Left hindlimb (tissue), 1 donor: Measurements from ENCODE around the gene SCN3B.

Experiments used
- DNase-seq: peaks from one replicate; pipeline ENCODE4 v3.0.0-alpha.2; 2018

SCN3B gene

GRCh38 chr11:123653827-123654565 is 428 bp downstream of the SCN3B start:
- peak; percentile 72 for DNase-seq

DNA sequence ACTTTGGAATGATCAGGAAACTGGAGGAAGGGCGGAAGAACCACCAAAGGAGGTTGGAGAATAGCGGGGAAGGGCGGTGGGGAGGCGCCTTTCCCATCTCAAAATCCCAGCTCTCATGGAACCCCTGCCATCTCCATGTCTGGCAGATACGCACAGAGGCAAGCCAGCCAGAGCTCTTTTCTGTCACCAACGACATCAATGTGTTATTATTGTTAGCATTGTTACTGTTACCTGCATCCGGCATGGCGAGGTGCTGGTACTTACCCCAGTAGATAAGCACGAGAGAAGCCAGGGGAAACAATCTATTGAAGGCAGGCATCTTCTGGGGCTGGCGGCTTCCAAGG is 969 bp downstream of the SCN3B start:
- no peak for DNase-seq

GRCh38 chr11:123652599-123652998 is 1.8 kb downstream of the SCN3B start:
- no peak for DNase-seq

DNA sequence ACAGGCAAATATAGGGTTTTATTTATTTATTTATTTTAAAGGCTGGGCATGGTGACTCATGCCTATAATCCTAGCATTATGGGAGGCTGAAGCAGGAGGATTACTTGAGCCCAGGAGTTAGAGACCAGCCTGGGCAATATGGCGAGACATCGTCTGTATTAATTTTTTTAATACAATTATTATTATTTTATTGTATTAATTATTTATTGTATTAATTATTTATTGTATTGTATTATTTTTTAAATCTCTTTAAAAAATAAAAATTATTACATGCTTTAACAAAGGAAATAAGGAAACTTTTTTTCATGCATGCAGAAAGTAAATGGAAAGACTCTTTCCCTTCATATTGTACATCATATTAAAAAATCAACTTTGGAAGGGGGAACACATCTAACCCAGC is 3.5 kb downstream of the SCN3B start:
- DNase-seq = no peak

DNA sequence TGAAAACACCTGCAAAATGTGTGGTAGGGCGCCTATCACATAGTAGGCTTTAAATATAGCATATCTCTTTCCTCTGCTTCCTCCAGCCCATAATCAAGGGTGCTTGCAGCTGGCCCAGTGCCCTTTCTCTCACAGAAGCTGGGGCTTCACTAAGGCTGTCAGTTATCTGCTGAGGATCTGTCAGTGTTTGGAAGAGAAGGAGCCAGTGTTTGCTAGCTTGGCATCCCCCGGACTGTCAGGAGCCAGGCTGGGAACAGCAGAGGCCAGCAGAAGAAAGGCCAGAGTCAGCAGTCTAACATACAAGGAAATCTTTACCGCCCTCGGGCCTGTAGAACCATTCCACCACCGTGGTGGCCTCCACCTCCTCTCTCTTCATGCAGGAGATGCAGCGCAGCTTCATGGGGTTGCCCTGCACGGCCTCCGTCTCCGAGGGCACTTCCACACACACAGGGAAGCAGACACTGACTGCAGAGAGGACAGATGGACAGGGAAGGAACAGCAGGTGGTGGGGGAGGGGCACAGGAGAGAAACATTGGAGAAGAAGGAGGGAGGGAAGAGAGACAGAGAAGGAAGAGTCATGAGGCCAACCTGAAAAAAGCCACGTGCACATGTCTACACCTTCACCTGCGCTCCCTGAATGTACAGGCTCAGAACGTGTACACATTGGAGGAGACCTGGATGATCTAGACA is 9.0 kb downstream of the SCN3B start:
- DNase-seq = no peak

GRCh38 chr11:123642435-123642834 is 12.0 kb downstream of the SCN3B start:
- DNase-seq = no peak

DNA sequence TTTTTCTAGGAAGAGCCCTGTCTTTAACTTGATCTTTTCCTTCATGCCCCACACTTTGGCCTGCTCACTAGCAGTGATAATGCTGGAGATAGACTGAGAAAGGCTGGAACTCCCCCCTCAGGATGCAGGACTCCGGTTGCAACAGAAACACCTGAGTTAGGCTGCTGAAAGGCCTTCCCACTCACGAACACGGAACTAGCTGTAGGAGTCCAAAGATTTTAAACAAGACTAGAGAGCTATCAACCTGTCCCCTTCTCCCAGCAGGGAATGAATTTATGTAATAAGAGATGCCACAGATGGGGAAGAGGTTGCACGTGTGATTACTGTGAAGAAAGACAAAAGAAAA is 13.0 kb downstream of the SCN3B start:
- no peak for DNase-seq

DNA sequence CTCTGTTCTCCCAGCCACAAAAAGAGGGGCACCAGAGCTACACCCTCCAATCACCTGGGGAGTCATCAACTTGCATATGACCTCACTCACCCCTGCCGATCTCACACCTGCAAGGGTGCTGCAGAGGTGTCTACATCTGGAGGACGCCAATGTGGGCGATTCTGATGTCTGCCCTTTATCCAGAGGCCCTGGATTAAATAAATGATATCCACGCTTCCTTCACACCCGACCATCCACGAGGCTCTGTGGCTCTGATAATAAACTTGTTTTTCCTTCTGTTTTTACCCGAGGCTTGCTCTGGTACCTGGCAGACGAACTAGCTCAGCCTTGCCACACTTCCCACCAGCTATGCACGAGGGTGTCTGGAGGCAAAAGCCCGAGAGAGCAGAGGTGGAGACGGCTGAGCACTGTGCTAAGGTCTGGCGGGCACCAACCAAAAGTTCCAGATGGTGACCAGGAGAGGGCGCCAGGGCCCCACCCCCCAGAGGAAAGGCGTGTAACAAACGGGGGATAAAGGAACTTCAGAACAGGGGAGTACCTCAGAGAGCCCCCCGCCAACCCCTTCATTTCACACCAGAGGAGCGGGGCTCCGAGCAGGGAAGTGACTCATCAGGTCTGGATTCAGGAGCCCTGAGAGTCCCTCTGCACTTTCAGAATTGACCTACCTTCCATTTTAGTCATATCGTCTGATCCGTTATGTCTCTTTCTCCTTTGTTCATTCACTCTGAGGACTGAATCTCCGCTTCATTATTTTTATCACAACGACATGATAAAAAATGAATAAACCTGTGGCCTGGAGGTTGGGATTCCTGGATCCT is 13.5 kb downstream of the SCN3B start:
- DNase-seq = no peak

DNA sequence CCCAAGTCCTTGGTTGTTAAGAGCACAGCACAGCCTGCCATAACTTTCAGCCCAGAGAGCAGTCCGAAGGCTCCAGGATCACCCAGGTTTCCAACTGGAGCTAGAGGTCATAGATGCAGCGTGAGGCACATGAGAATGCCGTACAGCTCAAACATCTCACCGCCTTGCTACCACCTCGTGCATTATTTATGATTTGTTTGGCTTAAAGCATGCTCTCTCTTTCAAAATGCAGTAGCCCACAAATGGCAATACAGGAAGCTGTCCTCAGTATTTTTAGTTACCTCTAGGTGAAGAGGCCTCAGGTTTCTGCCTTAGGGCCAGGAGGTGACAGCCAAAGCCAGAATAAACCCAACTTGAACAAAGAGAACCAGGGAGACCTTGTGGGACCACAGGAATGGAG is 14.4 kb downstream of the SCN3B start:
- no peak for DNase-seq

GRCh38 chr11:123630126-123630608 is 24.3 kb downstream of the SCN3B start:
- no peak for DNase-seq

GRCh38 chr11:123628936-123629683 is 25.3 kb downstream of the SCN3B start:
- DNase-seq = no peak

DNA sequence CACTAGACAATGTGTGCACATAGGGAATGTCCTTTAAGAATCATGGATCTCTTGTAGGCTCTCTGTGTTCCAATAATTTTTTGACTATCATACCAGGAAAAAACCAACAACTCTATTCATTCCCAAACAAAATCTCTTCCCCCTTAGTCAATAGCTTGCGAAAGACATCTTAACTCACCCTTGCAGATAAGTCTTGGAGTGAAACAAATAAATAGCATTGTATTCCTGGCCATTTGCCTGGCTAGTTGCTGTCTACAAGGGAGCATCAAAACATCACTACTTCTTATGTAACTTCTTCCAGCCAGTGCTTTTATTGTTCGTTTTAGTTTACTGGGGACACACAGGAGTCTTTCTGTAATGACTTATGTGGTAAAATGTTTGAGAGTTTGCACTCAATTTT is 29.4 kb downstream of the SCN3B start:
- no peak for DNase-seq

GRCh38 chr11:123622576-123622975 is 31.8 kb downstream of the SCN3B start:
- DNase-seq = no peak

- DNase-seq = no peak
Observed at GRCh38 chr11:123616505-123617198, 37.8 kb downstream of the SCN3B start.

DNA sequence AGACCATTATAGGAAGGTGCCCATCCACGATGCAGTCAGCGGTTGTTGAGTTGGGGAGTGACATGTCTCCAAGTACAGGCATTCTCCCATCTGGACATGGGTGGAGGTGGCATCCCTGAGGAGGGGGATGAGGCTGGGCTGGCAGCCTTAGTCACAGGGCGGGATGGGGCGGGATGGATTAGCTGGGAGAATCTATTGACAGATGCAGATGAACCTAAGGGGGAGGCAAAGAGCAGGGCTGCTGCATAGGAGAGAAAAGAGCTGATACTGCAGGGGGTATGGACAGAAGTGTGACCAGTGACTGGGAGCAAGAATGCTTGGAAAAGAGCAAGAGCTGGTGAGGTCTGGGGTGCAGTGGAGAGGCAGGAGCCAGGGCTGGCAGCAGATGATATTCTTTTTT is 42.7 kb downstream of the SCN3B start:
- no peak for DNase-seq

DNA sequence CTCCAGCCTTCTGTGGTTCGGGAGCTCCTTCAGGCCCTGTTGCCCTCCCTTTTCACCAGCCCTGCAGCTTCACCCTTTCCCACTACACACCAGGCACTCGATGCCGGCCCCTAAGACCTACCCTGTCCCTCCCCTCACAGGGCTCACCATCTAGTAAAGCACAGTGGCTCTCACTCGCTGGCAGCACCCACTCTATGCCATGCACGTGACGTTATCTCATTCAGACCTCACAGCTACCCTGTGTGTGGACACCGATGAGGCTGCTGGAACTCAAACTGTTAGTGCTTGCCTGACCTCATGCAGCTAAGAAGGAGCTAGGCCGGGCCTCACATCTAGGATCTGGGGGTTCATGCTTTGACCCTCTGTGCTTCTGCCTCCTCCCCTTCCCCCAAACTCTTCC is 45.5 kb downstream of the SCN3B start:
- DNase-seq = no peak

DNA sequence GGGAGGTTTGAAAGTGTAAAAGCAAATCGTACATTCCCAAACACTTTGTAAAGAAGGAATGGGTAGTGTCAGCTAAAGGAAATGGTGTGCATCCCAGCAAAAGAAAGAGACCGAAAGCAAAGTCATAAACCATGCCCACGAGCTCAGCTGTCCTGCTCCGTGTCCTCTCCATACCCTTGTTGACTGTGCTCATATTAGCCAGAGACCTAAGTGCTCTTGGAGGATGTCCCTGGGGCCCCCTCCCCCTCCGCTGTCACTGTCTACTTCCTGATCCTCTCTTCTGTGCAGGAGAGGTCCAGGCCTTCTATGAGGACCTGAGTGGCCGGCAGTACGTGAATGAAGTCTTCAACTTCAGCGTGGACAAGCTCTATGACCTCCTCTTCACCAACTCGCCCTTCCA is 46.1 kb downstream of the SCN3B start:
- DNase-seq = no peak

- no peak for DNase-seq
Observed at GRCh38 chr11:123607781-123608180, 46.6 kb downstream of the SCN3B start.

DNA sequence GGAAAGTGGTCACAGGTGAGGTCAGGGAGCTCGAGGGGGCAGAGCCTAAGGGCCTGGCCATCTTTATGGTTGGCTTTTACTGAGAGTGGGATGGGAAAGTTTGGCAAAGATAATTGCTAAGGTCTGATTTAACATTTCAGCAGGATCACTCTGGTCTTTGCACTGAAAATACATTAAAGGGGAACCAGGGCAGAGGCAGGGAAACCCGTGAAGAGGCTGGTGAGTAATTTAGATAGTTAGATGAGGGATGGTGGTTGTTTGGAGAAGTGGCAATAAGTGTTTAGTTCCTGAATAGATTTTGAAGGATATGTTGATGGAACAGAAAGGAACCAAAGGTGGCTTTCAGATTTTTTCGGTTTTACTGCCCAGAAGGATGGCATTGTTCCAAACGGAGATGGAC is 50.8 kb downstream of the SCN3B start:
- no peak for DNase-seq

DNA sequence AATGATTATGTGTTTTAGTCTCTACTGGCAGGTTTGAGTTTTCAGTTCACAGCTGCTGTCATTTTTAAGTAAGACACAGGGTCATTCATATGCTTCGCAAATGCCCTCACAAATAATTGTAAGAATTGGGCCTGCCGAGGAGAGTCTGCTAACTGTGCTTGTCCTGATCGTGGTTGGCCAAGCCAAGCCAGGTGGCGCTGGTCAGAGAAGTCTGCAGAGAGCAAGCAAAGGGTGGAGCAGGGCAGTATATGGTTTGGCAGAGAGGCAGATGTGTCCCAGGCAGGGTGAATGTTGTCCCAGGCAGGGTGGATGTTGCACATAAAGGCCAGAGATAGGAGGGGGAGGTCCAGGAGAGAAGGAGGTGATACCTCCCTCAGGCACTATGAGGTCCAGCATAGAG is 52.7 kb downstream of the SCN3B start:
- no peak for DNase-seq

DNA sequence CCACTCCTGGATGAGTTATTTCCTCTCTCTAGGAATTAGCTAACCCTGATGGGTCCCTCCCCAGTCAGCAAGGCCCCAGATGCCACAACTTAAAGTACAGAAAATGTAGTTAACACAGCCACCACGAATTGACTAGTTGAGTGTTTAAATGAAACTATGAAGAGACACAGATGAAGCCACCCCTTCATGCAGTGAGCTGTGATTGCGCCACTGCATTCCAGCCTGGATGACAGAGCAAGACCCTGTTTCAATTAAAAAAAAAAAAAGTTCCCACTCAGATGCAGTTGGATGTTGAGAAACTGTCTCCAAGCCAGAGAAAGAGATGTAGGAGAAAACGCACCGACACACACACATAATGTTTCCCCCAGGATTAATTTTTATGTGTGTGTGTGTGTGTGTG is 53.3 kb downstream of the SCN3B start:
- no peak for DNase-seq

DNA sequence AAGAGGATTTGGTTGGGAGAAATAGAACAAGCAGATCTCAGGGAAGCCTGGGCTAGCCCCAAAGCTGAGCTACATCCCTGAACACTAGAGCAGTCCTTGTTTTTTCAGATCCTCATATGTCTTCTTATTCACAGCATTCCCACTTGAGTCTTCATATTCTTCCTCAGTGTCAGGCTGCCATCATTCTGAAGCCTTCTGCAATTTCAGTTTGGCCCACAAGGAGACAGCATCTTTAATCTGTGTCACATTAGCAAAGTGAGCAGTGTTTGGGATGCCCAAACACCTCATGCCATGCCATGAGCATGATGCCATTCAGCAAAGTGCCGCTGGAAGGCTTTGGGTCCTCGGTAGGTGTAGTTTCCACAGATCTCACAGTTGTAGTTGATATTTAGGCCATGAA is 56.6 kb downstream of the SCN3B start:
- DNase-seq = no peak

- no peak for DNase-seq
Observed at GRCh38 chr11:123594921-123595320, 59.5 kb downstream of the SCN3B start.
